GM06990 (cell line): ENCODE results near the gene SFXN1.

Experiments used
- DNase-seq: peaks from one replicate; pipeline ENCODE4 v3.0.0-alpha.2; 2011; ENCODE audit not compliant: insufficient read length; ENCODE audit errors: extremely low read depth
- H3K27me3 ChIP-seq: replicated peaks from 2 replicates; pipeline ENCODE4 v1.6.0; 2011; ENCODE audit warnings: low read length; ENCODE audit not compliant: control insufficient read depth, insufficient read depth
- H3K36me3 ChIP-seq: 2 replicates; pipeline ENCODE4 v1.5.1; 2011; ENCODE audit warnings: low read length; ENCODE audit not compliant: control insufficient read depth, insufficient read depth
- H3K4me3 ChIP-seq: replicated peaks from 2 replicates; pipeline ENCODE4 v1.5.1; 2011; ENCODE audit warnings: low read depth, mild to moderate bottlenecking, control low read depth, low read length
- CTCF ChIP-seq: IDR thresholded peaks from 2 replicates; pipeline ENCODE4 v1.5.1; 2011; ENCODE audit warnings: low read length, control low read depth, mild to moderate bottlenecking, inconsistent platforms; ENCODE audit not compliant: insufficient read depth, poor library complexity, severe bottlenecking

The SFXN1 gene

GRCh38 chr5:175467983-175468690 lies 10.2 kb upstream of the SFXN1 start:
- no peak overlapping the region for H3K4me3 ChIP-seq

GRCh38 chr5:175468892-175469291 lies 9.5 kb upstream of the SFXN1 start:
- no peak for TF ChIP-seq CTCF
- Histone ChIP-seq H3K27me3 (peaks cover 1% of the 10 kb centered on the region; the same call in 1 of the 2 replicates), H3K36me3 (no peaks in the 10 kb centered on the region), H3K4me3 (no peak overlapping the region)
- DNase-seq, result no peak

More at GRCh38 chr5:175467983-175468690, 10.2 kb upstream of the SFXN1 start:
- Histone ChIP-seq H3K36me3 (no peaks in the 10 kb centered on the region), H3K27me3 (peaks cover under 1% of the 10 kb centered on the region; the same call in 1 of the 2 replicates)
- TF ChIP-seq CTCF, result no peak
- no peak for DNase-seq

- no peak for DNase-seq
- peaks cover 1% of the 10 kb centered on the region; the same call in 1 of the 2 replicates for H3K27me3 ChIP-seq
- no peak overlapping the region for H3K4me3 ChIP-seq
- no peak for TF ChIP-seq CTCF
- H3K36me3 ChIP-seq, result no peaks in the 10 kb centered on the region
Observed at GRCh38 chr5:175469916-175470315, 8.4 kb upstream of the SFXN1 start.

GRCh38 chr5:175470781-175471180 lies 7.6 kb upstream of the SFXN1 start:
- DNase-seq, result no peak
- Histone ChIP-seq H3K36me3 (no peaks in the 10 kb centered on the region), H3K4me3 (no peak overlapping the region), H3K27me3 (peaks cover 1% of the 10 kb centered on the region; the same call in 1 of the 2 replicates)
- TF ChIP-seq CTCF, result no peak

GRCh38 chr5:175471196-175471595 lies 7.2 kb upstream of the SFXN1 start:
- TF ChIP-seq CTCF, result no peak
- H3K27me3 ChIP-seq, result peaks cover 1% of the 10 kb centered on the region; the same call in 1 of the 2 replicates
- H3K36me3 ChIP-seq, result no peaks in the 10 kb centered on the region
- no peak overlapping the region for H3K4me3 ChIP-seq
- no peak for DNase-seq
